ENCODE results near the gene EPN1. TPM values are rescaled to one million over a fixed set of nuclear protein-coding genes. Genes with fewer than 3 reads are reported as not detected.

Gene EPN1
- total and polyA plus RNA-seq, 4 donors, result 18.6 to 117 (median 77.8) TPM

GRCh38 chr19:55690769-55691545 is 15.9 kb downstream of the EPN1 start:
- no peaks in the 10 kb centered on the region for H3K9me3 ChIP-seq (ENCODE audit: control insufficient read depth in 4 of 4, low read length in 3 of 4)
- no peak overlapping the region for H3K9ac ChIP-seq (ENCODE audit: low read depth in 1 of 2, low read length in 2 of 2)

GRCh38 chr19:55691561-55692481 is 16.8 kb downstream of the EPN1 start:
- Histone ChIP-seq H3K27ac (ENCODE audit: low read depth in 1 of 2, low read length in 2 of 2) (no peak overlapping the region), H3K9ac (ENCODE audit: low read depth in 1 of 2, low read length in 2 of 2) (no peak overlapping the region), H3K4me3 (ENCODE audit: low read depth in 1 of 3, low read length in 3 of 3) (no peak overlapping the region), H3K9me3 (ENCODE audit: control insufficient read depth in 4 of 4, low read length in 3 of 4) (no peaks in the 10 kb centered on the region), H3K36me3 (ENCODE audit: control insufficient read depth in 4 of 4, insufficient read depth in 3 of 4, low read depth in 1 of 4, low read length in 3 of 4) (peaks cover 21 to 87% (median 34%) of the 10 kb centered on the region in 4 donors), H3K4me1 (ENCODE audit: control insufficient read depth in 4 of 4, insufficient read depth in 4 of 4, low read length in 3 of 4) (peaks cover 0 to 2% (median 0%) of the 10 kb centered on the region in 4 donors), H3K27me3 (ENCODE audit: control insufficient read depth in 4 of 4, insufficient read depth in 4 of 4, low read length in 3 of 4) (no peaks in the 10 kb centered on the region)
- WGBS, result 95% methylated on average over 31 of the region's 31 CpGs
- DNase-seq (ENCODE audit: low spot score), result no peak
- no peak for TF ChIP-seq GABPA (IDR thresholded peaks at IDR 0.05 in 1 of 2, conservative IDR thresholded peaks at IDR 0.05 in 1 of 2)
- no peak for TF ChIP-seq REST (IDR thresholded peaks at IDR 0.05)
- TF ChIP-seq TAF1 (conservative IDR thresholded peaks at IDR 0.05), result no peak

More at GRCh38 chr19:55690769-55691545, 15.9 kb downstream of the EPN1 start:
- H3K4me1 ChIP-seq (ENCODE audit: control insufficient read depth in 4 of 4, insufficient read depth in 4 of 4, low read length in 3 of 4), result peaks cover 0 to 7% (median 3%) of the 10 kb centered on the region in 4 donors
- WGBS, result 95% methylated on average over 31 of the region's 31 CpGs
- no peak overlapping the region for H3K27ac ChIP-seq (ENCODE audit: low read depth in 1 of 2, low read length in 2 of 2)
- TF ChIP-seq RXRA (IDR thresholded peaks at IDR 0.05) (no peak), FOXA2 (IDR thresholded peaks at IDR 0.05) (no peak), MAX (IDR thresholded peaks at IDR 0.05) (no peak), NR2F2 (IDR thresholded peaks at IDR 0.05) (no peak), EGR1 (IDR thresholded peaks at IDR 0.05; ENCODE audit: low read depth in 2 of 2) (no peak), YY1 (IDR thresholded peaks at IDR 0.05) (no peak), TAF1 (conservative IDR thresholded peaks at IDR 0.05) (no peak), REST (IDR thresholded peaks at IDR 0.05) (no peak), RAD21 (IDR thresholded peaks at IDR 0.05) (no peak), GABPA (IDR thresholded peaks at IDR 0.05 in 1 of 2, conservative IDR thresholded peaks at IDR 0.05 in 1 of 2) (no peak), FOXA1 (IDR thresholded peaks at IDR 0.05) (no peak), HNF4G (IDR thresholded peaks at IDR 0.05) (no peak), HNF4A (conservative IDR thresholded peaks at IDR 0.05) (no peak)
- TF ChIP-seq, protein P1, sequence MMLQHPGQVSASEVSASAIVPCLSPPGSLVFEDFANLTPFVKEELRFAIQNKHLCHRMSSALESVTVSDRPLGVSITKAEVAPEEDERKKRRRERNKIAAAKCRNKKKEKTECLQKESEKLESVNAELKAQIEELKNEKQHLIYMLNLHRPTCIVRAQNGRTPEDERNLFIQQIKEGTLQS (IDR thresholded peaks at IDR 0.05), result no peak
- no peak for DNase-seq (ENCODE audit: low spot score)
- no peaks in the 10 kb centered on the region for H3K27me3 ChIP-seq (ENCODE audit: control insufficient read depth in 4 of 4, insufficient read depth in 4 of 4, low read length in 3 of 4)
- peaks cover 14 to 81% (median 31%) of the 10 kb centered on the region in 4 donors for H3K36me3 ChIP-seq (ENCODE audit: control insufficient read depth in 4 of 4, insufficient read depth in 3 of 4, low read depth in 1 of 4, low read length in 3 of 4)
- H3K4me3 ChIP-seq (ENCODE audit: low read depth in 1 of 3, low read length in 3 of 3), result no peak overlapping the region

Data from liver (tissue), 9 donors.